ENCODE results near the gene TBX4.

DNA sequence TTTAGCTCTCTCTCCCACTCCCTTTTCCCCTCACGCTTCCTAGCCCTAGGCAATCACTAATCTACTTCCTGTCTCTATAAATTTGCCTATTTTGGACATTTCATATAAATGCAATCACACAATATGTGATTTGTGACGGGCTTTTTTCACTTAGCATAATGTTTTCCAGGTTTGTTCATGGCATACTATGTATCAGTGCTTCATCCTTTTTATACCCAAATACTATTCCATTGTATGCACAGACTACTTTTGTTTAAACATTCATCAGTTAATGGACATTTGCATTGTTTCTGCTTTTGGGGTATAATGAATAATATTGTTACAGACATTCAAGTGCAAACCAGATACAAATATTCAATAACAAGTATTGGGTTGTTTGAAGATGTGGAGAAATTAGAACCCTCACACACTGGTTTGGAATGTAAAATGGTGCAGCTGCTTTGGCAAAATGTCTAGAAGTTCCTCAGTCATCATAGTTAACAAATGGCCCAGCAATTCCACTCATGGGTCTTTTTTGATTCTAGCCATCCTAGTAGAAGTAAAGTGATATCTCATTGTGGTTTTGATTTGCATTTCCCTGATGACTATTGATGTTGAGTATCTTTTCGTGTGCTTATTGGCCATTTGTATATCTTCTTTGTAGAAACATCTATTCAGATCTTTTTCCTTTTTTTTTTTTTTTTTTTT lies 67.7 kb downstream of the TBX4 start:
- TF ChIP-seq, protein P1, sequence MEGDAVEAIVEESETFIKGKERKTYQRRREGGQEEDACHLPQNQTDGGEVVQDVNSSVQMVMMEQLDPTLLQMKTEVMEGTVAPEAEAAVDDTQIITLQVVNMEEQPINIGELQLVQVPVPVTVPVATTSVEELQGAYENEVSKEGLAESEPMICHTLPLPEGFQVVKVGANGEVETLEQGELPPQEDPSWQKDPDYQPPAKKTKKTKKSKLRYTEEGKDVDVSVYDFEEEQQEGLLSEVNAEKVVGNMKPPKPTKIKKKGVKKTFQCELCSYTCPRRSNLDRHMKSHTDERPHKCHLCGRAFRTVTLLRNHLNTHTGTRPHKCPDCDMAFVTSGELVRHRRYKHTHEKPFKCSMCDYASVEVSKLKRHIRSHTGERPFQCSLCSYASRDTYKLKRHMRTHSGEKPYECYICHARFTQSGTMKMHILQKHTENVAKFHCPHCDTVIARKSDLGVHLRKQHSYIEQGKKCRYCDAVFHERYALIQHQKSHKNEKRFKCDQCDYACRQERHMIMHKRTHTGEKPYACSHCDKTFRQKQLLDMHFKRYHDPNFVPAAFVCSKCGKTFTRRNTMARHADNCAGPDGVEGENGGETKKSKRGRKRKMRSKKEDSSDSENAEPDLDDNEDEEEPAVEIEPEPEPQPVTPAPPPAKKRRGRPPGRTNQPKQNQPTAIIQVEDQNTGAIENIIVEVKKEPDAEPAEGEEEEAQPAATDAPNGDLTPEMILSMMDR (IDR thresholded peaks at IDR 0.05) = no peak
- TF ChIP-seq EP300 (IDR thresholded peaks at IDR 0.05) = no peak
- no peak for TF ChIP-seq POLR2AphosphoS5 (IDR thresholded peaks at IDR 0.05)
